ENCODE data around the gene MLN.
"Not testable (repeated sequence)": the region's sequence is repeated elsewhere in the genome, so short reads cannot be mapped to it uniquely, and the experiment has no call there.

The MLN gene

DNA sequence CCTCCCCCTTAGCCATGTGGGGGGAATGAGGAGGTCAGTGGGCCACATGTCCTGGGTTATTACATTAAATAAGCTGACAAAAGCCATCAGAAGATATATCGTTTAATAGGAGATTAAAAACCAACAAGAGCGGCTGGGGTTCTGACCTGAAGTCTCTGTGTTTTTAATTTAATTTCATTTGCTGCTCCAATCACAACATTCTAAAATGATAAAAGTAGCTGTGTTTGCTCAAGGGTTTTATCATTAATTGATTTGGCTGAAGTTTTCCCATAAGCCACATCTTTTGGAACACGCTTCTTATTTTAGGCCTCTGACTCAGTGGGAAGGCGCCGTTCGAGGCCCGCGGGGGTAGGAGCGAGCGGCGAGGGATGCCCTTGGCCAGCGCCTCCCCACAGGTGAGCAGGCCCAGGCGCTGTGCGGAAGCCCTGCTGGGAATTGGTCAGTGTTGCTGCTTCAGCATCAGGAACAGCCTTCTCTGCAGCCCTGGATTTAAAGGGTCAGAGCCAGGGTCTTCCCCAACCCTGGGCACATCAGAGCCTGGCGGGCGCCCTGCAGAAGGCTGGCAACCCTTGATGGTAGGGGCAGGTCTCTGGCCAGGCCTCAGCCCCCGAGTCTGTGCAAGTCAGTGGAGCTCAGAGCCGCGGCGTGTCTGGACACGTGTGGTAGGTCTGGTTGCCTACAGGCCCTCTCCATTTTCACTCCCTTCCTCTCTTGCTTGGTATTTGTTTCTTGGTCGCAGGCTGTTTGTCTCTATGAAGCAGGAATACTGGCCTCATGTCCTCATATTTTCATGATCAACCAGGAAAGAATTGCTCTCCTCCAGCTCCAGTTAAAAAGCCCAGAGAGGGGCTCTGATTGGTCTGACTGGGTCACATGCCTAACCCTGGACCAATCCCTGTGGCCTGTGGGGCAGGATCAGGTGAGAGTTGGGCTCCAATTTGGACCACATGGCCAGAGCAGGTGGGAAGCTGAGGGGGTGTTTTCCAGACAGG, 30.9 kb upstream of the MLN start:
- DNase-seq: no peak

- DNase-seq: no peak
These were observed 29.8 kb upstream of the MLN start for GRCh38 chr6:33833599-33833998.

- DNase-seq: not testable (repeated sequence)
These were observed 29.0 kb upstream of the MLN start for GRCh38 chr6:33832831-33833230.

DNA sequence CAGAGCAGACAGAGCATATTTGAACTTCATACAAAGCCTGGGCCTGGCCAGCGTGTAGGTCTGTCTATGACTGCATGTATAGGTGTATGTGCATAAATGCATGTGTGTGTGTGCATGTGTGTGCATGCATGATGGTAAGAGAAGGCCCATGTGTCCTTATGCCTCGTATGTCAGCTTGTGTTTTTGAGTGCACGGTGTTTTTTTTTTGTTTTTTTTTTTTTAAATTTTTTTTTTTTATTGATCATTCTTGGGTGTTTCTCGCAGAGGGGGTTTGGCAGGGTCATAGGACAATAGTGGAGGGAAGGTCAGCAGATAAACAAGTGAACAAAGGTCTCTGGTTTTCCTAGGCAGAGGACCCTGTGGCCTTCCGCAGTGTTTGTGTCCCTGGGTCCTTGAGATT, 27.9 kb upstream of the MLN start:
- DNase-seq: not testable (repeated sequence)

DNA sequence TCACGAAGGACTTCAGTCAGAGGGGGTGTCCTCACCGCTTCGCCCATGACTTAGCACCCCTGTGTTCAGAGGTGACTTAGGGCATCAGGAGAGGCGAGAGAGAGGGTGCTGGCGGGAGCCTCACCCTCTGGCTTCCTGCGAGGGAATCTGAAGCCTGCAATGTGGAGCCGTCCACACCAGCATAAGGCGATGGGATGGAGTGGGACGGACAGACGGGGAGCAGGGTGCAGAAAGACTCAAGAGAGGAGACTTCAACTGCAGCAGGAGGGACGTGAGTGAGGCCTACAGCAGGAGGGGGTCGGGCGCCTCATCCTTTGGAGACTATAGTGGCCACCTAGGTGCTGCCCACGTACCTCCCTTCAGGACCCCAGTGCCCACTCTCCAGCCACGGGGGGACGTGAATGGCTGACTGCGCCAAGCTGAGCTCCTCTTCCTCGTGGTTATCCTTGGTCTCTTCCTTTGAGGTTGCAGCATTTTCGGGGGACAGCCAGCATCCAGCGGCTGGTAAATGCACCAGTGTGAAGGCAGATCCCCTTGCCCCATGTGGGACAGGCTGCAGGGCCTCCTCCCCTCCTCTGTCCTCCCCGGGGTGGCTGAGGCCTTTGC, 26.9 kb upstream of the MLN start:
- DNase-seq: no peak

DNA sequence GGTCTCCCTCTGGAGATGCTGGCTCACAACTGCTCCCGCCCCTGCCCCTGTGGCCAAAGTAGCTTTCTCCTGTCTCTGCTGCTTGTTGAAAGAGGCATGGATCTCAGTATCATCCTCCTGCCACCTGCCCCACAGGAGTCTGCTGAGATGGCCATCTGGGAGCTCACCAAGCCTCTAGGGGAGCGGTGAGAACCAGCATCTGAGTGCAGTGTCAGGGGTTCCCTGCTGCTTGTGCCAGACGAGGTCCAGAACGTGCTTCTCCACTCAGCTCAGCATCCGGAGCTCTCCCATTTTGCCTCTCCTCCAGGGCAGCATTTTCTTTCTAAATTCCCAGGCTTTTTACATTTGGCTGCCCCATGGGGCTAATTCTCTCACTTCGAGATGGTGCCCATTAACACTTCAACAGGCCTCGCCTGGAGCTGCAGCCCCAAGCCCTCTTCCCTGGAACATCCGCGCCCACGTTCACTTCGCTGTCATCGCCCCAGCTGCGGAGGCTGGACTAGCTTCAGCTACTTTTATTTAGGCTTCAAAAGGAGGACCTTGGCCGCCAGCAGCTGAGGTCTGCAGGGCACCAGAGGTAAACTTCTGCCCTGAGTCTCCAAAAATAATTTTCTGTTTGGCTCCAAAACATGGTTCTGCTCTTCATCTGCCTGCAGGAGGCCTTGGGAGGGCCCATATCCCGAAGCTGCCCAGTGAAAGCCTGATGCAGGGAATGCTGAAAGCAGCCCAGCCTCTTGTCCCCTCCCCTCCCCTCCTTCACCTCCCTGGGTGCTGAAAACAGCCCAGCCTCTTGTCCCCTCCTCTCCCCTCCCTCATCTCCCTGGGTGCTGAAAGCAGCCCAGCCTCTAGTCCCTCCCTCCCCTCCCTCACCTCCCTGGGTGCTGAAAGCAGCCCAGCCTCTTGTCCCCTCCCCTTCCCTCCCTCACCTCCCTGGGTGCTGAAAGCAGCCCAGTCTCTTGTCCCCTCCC, 25.2 kb upstream of the MLN start:
- DNase-seq: no peak

DNA sequence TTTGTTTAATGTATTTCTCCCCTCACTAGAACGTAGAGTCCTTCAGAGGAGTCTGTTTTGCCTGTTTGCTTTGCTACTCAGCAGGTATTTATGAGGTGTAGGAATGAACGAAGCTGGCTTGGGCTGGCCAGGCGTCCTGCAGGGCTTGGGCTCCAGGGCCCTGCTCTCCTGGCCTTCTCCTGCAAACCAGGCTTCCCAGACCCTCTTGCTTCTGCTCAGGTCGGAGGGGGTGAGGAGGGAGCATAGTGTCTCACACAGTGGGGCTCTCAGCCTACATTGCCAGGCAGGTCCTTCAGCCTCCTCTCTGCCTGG, 24.6 kb upstream of the MLN start:
- no peak for DNase-seq

GRCh38 chr6:33827546-33828451, 24.0 kb upstream of the MLN start:
- no peak for DNase-seq

DNA sequence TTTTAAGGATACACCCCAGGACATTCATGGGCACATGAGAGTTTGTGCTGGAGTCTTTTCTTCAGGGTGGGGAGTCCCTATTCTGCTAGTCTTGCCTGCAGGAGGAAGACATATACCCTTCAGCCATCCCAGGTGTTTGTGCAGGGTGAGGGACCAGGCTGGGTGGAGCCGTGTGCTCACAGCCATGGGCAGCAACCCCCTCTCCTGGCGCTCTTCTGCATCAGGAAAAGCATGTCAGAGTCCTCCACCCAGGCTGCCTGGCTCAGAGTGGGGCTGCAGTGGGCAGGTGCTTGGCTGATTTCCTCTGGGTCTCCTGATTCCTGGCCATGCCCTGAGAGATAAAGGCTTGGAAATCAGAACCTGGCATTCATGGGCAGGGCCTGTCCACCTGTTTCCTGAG, 22.7 kb upstream of the MLN start:
- no peak for DNase-seq

DNA sequence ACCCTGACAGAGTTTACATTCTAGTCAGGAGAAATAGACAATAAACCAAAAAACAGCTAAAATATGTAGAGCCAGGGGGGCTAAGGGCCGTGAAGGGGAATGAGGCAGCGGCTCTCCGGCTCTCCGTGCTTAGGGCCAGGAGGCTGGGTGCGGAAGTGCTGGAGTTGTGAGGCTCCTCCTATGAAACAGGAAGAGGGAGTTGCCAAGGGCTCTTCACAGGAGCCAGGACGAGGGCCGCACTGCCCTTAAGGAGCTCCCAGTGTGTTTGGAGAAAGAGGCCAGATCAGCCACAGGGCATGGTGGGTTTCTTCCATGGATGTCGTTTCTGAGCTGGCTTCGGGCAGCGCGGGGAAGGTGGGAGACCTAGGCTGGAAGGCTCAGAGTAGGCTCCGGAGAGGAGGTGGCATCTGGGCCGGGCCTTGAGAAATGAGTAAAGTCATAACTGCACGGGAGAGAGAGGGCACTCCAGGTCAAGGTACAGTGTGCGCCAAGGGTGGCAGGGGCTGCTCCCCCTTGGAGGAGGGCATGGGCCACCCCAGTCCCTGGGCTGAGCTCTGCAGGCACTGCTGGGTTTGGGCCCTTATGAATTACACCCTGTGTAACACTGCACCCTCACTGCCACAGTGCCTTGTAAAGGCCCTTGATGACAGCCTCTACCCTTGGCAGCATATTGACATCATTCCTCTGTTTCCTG, 20.8 kb upstream of the MLN start:
- no peak for DNase-seq

DNA sequence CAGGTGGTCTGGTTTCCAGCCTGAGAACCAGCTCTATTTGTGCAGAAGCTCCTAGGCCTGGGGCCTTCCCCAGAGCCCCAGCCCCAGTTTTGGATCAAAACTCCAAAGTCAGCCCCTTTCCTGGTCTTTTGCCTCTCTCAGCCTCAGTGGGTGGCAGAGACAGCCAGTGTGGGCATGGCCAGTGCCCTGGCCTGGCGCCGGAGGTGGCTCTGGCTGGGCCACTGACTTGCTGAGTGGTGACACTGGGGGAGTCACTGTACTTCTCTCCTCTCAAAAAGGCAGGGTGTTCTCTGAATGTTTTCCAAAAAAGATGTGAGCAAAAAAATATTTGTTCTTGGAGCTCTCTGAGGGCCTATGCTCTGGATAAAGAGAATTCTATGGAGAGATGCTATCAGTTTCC, 20.0 kb upstream of the MLN start:
- DNase-seq: no peak

- DNase-seq: no peak
These were observed 19.0 kb upstream of the MLN start for GRCh38 chr6:33822575-33823395.

- DNase-seq: no peak
These were observed 17.1 kb upstream of the MLN start for GRCh38 chr6:33820784-33821520.

- DNase-seq: no peak
These were observed 16.4 kb upstream of the MLN start for GRCh38 chr6:33820243-33820642.

GRCh38 chr6:33819021-33819420, 15.2 kb upstream of the MLN start:
- no peak for DNase-seq

DNA sequence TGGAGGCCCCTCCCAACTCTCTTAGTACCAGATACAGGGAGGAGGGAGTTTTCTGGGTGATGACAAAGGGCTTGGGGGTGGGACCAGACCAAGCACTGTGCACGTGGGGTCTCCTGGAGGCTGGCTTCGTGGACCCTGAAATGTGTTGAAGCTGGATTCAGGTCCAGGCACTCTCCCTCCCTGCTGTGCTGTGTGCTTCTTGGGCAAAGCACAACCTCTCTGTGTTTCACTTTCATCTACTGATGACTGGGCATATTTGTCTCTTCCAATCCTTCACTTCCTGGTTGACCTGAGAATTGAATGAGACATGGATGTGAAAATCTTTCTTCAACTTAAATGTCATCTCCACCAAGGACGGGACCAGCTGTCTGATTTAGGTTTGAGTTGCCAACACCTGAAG, 14.5 kb upstream of the MLN start:
- no peak for DNase-seq

DNA sequence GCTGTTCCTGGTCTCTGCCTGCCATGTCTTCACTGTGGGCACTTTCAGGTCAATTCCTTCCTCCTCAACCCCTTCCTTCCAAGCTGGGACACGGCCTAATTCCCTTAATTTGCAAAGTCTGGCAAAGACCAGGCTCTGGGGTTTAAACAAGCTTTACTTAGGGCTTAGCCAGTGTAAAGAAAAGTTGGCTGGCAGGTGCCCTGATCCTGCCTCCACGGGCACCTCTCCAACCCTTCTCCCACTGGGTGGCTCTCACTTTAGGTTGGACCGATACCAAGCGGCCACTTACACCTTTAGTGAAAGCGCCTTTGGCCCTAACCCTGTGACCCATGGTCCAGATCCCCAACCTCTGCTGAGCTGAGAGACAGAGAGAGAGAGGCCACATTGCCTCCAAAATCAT, 13.7 kb upstream of the MLN start:
- DNase-seq: no peak

DNA sequence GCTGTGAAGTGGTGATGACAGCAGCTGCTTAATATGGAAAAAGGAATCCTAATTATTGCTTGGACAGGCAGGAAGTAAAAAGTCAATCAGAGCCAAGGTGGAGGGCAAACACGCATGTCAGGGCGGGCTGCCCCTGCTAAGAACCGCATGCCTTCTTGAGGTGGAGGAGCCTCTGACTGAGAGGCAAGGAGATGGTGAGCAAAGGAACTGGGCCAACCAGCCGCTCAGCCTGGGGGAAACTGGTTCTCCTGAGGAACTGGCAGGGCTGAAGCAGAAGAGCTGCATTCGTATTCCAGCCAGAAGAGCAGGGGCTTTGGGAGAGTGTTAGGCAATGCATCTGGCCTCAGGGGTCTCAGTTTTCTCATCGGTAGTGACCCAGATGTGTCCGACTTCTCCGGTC, 13.1 kb upstream of the MLN start:
- DNase-seq: no peak

GRCh38 chr6:33815854-33816253, 12.1 kb upstream of the MLN start:
- no peak for DNase-seq

All from activated T-cell treated with anti-CD3 and anti-CD28 coated beads for 4 hours (primary cell).